Fibroblast of skin of right biceps (primary cell): Measurements from ENCODE around the gene EXOSC10.
"Not testable (repeated sequence)": the region's sequence is repeated elsewhere in the genome, so short reads cannot be mapped to it uniquely, and the experiment has no call there.

ENCODE experiments used
- DNase-seq: peaks from one replicate; pipeline ENCODE4 v3.0.0-alpha.2; 2013

EXOSC10 gene

DNA sequence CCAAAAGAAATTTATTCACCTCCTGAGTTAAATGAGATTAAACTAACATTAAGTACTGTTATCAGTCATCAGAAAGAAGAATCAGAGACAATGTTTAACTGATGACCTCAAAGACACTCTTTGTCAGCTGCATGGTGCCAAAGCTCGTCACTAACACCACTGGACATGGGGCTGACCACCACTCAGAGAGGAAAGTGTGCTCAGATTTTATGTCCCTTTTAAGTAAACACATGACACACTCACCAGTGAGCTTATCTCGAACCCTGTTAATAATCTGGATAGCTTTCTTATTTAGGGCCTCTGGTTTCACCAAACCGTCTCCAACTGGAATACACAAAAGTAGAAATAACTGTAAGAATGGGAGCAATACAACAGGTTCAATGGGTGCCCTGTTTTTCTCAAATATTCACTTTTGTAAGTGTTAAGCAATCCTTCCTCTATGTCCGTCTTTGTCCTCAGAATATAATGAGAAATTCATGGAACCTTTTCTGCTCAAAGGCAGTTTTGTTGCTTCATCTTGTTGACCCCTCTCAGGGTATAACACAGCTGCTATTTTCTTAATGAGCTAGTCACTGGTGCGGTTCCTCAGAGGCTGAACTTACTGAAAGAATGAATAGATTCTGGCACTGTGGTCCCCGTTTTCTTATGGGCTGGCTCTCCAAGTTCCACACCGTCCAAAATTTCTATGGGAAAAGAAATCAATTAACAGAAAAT lies 9.5 kb upstream of the EXOSC10 start:
- DNase-seq, result no peak

DNA sequence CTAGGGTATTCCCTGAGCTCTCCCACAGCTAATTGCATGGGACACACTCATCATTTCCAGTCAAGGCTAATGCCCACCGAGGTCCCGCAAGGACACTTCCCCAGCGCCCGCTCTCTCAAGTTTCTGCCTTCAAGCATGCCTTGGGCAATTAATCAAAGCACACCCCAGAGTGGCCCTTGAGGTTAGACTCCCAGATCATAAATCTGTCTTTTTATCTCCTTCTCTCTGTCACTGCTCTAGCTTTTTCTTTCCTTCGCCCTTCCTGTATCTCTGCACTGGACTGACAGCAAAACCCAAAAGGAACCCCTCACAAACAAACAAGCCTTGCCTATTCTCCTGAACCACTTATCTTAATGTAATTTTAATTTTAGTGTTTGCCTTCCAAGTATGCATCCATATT lies 7.9 kb upstream of the EXOSC10 start:
- no peak for DNase-seq

DNA sequence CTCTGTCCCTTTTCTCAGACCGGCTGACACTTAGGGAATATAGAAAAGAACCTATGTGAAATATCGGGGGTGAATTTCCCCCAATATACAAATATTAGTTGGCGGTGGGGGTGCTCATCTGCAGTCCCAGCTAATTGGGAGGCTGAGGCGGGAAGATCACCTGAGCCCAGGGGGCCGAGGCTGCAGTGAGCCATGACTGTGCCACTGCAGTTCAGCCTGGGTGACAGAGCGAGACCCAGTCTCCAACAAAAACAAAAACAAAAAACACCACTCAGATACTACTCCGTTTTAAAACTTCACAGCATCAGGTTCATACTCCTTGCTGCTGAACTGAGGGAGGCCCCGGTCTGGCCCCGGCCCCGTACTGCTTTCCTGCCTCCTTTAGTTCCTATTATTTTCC lies 5.9 kb upstream of the EXOSC10 start:
- no peak for DNase-seq

DNA sequence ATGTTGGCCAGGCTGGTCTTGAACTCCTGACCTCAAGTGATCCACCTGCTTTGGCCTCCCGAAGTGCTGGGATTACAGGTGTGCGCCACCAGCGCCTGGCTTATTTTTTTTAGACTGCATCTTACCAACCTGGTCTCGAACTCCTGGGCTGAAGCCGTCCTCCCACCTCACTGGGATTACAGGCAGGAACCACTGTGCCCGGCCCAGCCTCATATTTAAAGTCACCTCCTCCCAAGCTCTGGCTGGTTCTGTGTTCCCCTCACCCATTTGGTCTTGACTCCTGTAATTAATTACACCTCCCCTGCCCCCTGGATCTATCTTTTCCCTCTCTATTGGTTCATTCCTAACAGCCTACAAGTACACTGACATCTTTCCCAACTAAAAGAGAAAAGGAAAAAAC lies 1.7 kb upstream of the EXOSC10 start:
- no peak for DNase-seq

DNA sequence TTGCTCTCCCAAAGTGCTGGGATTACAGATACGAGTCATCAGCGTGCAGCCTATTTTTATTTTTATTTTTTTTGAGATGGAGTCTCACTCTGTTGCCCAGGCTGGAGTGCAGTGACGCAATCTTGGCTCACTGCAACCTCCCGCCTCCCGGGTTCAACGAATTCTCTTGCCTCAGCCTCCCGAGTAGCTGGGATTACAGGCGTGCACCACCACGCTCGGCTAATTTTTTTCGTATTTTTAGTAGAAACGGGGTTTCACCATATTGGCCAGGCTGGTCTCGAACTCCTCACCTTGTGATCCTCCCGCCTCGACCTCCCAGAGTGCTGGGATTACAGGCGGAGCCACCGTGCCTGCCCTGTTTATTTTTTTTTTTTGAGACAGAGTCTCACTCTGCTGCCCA lies 1.1 kb upstream of the EXOSC10 start:
- DNase-seq, result not testable (repeated sequence)

GRCh38 chr1:11100149-11100493 lies 452 bp upstream of the EXOSC10 start:
- no peak for DNase-seq

DNA sequence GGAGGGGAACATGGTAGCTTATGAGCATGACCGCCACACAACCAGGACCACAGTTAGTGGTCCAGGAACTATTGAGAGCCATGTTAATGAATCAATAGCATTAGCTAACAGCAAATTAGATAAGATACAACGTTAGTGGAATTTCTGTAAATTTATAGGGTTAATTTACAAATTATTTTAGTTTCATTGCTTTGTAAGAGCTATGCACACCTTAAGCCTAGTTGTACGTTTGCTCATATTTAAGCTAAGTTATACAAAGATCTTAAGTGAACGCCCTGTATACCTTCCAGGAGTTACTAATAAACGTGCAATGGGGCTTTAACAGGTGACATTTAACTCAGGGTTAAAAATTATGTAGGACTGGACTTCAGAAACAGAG lies 749 bp downstream of the EXOSC10 start:
- DNase-seq, result no peak

GRCh38 chr1:11083784-11084183 lies 15.9 kb downstream of the EXOSC10 start:
- not testable (repeated sequence) for DNase-seq

DNA sequence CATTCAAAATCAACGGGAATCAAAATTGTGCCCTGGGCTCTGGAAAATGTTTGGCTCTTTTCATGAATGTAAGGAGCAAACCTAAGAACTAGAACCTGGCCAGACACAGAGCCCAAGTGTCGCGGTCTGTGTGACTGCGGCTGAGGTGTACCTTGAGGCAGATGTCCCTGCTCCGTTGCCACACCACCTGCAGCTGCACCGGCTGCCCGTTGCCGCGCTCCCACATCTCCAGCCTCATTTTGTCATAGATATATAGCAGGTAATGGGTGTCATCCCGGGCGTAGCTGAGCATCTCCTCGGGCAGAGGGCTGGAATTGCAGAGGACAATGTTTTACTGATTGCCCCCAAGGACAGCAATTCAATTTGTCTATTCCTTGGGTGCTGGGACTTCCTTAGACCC lies 18.7 kb downstream of the EXOSC10 start:
- DNase-seq, result no peak

DNA sequence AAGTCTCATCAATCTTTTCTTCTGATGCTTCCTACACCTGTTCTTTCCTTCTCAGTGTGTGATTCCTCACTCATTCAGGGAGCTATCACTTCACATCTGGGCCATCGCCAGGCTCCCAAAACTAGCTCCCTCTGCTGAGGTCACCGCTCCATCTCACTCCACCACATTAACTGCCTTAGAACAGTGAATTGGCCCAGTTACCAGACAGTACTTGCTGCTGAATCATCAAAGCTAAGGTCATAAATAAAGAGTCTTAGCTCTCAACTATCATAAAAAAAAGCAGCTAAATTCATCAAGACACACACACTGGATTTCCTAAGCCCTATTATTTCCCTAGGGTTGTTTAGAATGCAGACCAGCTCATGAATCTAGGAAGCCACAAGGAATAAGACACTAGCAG lies 21.0 kb downstream of the EXOSC10 start:
- peak; percentile 17 for DNase-seq

- not testable (repeated sequence) for DNase-seq
Observed at GRCh38 chr1:11073398-11073797, 26.3 kb downstream of the EXOSC10 start.

DNA sequence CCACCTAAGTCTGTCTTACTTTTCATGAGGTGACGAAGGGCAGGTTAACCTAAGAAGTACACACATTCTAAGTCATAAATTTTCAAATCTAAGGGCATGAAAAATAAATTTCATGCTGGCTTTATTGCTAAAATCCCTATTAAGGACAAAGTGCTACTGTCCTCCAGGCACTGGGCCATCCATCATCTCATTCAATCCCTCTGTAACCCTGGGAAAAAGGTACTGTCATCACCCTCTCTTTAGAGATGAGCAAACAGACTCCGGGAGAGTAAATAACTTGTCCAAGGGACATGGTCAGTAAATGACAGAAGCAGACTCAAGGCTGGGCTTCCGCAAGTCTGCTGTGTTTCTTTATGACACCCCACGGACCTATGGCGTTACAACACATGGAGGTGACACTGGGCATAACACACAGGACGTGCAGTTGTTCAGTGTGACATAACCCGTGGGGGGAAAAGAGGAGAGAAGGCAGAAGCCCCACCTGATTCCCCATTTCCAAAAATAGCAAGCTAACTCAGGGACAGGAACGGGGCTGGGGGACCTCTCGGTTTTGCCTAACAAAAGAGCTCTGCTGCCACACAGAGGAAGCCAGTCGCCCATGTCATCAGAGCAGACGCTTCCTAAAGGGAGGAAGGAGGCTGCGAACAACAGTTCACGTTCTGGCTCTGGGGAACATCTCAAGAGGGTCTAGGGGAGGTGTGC lies 27.3 kb downstream of the EXOSC10 start:
- DNase-seq, result no peak

- no peak for DNase-seq
Observed at GRCh38 chr1:11071463-11072215, 28.0 kb downstream of the EXOSC10 start.

GRCh38 chr1:11070876-11071275 lies 28.8 kb downstream of the EXOSC10 start:
- DNase-seq, result no peak

DNA sequence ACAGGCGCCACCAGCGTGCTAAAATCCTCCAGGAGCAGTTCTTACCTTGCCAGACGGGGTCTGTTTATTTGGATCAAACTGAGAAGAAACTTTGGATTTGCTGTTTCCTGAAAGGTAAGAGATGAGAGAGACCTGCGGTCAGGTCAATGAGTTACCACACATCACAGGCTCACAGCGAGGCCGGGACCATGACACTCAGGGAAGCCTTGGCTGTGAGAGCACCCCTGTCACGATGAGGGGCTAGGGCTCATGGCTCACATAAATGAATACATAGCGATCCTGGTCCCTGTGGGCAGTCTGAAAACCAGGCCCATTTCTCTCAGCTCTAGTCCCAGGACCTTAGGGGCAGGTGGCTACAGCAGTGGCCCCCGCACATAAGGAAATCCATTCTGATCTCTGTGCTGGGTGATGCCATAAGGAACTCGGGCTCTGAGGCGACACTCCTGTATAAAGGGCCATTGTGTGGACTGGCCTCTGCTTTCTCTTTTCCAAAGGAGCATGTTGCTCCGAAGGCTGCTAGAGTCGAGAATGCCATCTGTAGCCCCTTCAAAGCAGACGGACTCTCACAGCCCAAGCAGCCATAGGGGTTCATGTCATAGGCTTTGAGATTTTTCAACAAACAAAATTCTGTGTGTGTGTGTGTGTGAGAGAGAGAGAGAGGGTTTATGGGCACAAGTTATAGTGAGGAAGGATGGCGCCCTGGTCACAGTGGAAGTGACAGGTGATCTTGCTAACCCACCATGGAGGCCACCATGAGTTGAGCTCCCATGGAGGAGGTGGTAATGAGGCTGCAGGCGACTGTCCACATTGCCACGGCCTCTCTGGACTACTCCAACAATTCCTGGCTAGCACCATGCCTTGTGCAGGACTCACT lies 30.8 kb downstream of the EXOSC10 start:
- no peak for DNase-seq

DNA sequence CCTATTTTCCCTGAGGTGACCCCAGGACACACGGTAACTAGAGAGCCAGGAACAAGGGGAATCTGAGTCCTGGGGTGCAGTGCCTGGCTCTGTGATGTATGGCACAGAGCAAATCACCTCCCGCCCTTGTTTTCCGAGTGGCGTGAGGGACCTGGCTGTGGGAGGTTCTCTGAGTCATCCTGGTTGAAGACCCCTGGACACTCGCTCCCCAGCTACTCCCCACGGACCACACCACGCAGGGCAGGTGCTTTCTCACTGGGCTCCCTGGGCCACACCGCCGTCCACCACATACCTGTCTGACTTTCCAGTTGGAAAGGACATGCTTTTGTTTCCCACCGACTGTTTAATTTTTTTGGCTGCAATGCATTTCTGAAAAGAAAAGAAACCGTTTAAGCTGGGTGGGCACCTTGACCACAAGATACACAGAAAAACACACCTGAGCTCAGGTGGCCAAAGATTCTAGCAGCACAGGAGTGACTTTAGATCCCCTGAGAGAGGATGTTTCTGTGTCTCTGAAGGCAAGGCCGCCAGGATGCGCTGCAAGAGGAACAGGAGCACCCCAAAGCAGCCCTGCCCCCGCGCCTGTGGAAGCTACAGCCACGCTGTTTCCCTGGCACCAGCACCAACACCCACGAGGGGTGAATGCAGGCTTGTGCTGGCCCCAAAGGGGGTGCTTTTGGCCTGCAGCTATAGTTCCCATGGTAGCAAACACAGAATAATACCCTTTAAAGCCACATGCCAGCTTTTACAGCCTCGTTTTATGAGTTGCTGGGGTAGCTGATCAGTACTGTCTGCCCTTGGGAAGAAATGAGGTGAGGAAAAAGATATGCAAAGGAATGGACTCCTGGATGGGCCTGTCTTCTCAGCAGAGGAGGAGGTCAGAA lies 31.7 kb downstream of the EXOSC10 start:
- DNase-seq, result no peak

DNA sequence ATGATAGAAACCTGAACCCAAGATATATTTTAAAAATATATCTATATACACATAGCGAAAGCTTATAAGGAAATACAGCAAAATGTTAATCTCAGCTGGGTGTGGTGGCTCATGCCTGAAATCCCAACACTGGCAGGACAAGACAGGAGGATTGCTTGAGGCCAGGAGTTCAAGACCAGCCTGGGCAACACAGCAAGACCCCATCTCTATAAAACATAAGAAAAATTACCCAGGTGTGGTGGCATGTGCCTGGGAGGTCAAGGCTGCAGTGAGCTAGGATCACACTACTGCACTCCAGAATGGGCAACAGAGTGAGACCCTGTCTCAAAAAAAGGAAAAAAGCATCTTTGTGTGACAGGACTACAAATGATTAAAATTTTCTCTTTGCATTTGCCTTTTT lies 33.9 kb downstream of the EXOSC10 start:
- no peak for DNase-seq

GRCh38 chr1:11064942-11065341 lies 34.7 kb downstream of the EXOSC10 start:
- DNase-seq, result no peak

GRCh38 chr1:11063937-11064537 lies 35.6 kb downstream of the EXOSC10 start:
- DNase-seq, result not testable (repeated sequence)

- peak; percentile 67 for DNase-seq
Observed at GRCh38 chr1:11062965-11063401, 36.7 kb downstream of the EXOSC10 start.

DNA sequence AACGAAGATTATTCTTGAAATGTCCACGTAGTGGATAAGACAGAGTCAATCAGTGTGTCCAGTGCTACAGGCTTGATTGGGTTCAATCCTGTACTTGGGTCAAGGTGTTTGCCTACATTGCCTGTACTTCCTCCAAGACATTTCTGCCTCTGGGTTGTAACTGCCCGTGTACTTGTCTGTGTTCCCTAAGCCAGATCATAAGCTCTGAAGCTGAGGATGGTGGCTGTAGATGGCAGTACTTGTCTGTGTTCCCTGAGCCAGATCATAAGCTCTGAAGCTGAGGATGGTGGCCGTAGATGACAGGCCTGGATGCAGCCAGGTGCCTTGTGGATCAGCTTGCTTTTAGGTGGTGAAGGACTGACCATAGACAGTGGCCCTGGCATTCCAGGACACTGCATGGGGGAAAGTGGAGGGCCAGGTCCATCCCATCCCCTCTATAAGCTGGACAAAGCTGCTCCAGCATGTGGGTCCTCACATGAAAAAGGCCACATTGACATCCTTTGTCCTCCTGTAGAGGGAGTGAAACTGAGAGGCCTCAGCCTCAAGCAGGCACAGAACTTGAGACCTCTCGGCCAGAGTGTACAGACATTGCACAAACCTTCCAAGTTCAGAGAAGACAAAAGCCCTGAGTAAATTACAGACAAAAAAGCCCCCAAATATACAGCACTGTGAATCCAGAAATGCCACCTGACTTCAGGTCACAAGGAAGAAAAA lies 37.9 kb downstream of the EXOSC10 start:
- DNase-seq, result no peak
